ENCODE results near the gene CPNE4. TPM values are rescaled to one million over a fixed set of nuclear protein-coding genes. Genes with fewer than 3 reads are reported as not detected.

Gene CPNE4
- total and polyA plus RNA-seq, 9 of the 15 experiments (the other 6 are each of a cell fraction or from before 2014, with no cell fraction given): not detected

- Histone ChIP-seq H3K79me2 (ENCODE audit: control insufficient read depth, insufficient read depth, low read length) (no peaks in the 10 kb centered on the region), H3K9ac (ENCODE audit: insufficient read depth in 1 of 2, low read depth in 2 of 2, low read length in 2 of 2) (no peak overlapping the region), H3K4me1 (replicated peaks in 1 of 2; ENCODE audit: control insufficient read depth in 2 of 2, insufficient read depth in 2 of 2, low read length in 2 of 2) (no peaks in the 10 kb centered on the region), H3K27ac (ENCODE audit: extremely low read depth, low read depth, low read length) (no peak overlapping the region), H3K9me1 (ENCODE audit: control insufficient read depth, insufficient read depth, low read length) (no peaks in the 10 kb centered on the region), H3K27me3 (ENCODE audit: control insufficient read depth in 2 of 2, insufficient read depth in 2 of 2, low read length in 2 of 2) (no peaks in the 10 kb centered on the region), H4K20me1 (replicated peaks; ENCODE audit: control insufficient read depth, insufficient read depth, low read length) (no peaks in the 10 kb centered on the region), H2AFZ (ENCODE audit: low read depth, low read length) (no peak overlapping the region), H3K4me3 (no peak overlapping the region), H3K36me3 (ENCODE audit: control insufficient read depth, insufficient read depth, low read length) (no peaks in the 10 kb centered on the region), H3K9me3 (replicated peaks; ENCODE audit: control insufficient read depth, insufficient read depth, low read depth, low read length) (no peaks in the 10 kb centered on the region), H3K4me2 (ENCODE audit: insufficient read depth, low read length) (no peak overlapping the region)
- 0% methylated on average over 1 of the region's 1 CpG for WGBS (ENCODE audit: insufficient coverage, low coverage, missing lambda C conversion rate)
- DNase-seq (ENCODE audit: extremely low read depth in 1 of 4, low spot score in 3 of 4) (no peak), FAIRE-seq (no peak), ATAC-seq (no peak)
- in situ Hi-C loops (cut with MboI) (no loop called here), intact Hi-C loops (cut with micrococcal nuclease) (no loop called here)
- BruUV-seq (replicated peaks): no TSS peak
- CTCF ChIA-PET (ENCODE audit: low intra/inter-chr PET ratio): no interaction called here
- POLR2A ChIA-PET: no interaction called here
- TF ChIP-seq, protein P1, sequence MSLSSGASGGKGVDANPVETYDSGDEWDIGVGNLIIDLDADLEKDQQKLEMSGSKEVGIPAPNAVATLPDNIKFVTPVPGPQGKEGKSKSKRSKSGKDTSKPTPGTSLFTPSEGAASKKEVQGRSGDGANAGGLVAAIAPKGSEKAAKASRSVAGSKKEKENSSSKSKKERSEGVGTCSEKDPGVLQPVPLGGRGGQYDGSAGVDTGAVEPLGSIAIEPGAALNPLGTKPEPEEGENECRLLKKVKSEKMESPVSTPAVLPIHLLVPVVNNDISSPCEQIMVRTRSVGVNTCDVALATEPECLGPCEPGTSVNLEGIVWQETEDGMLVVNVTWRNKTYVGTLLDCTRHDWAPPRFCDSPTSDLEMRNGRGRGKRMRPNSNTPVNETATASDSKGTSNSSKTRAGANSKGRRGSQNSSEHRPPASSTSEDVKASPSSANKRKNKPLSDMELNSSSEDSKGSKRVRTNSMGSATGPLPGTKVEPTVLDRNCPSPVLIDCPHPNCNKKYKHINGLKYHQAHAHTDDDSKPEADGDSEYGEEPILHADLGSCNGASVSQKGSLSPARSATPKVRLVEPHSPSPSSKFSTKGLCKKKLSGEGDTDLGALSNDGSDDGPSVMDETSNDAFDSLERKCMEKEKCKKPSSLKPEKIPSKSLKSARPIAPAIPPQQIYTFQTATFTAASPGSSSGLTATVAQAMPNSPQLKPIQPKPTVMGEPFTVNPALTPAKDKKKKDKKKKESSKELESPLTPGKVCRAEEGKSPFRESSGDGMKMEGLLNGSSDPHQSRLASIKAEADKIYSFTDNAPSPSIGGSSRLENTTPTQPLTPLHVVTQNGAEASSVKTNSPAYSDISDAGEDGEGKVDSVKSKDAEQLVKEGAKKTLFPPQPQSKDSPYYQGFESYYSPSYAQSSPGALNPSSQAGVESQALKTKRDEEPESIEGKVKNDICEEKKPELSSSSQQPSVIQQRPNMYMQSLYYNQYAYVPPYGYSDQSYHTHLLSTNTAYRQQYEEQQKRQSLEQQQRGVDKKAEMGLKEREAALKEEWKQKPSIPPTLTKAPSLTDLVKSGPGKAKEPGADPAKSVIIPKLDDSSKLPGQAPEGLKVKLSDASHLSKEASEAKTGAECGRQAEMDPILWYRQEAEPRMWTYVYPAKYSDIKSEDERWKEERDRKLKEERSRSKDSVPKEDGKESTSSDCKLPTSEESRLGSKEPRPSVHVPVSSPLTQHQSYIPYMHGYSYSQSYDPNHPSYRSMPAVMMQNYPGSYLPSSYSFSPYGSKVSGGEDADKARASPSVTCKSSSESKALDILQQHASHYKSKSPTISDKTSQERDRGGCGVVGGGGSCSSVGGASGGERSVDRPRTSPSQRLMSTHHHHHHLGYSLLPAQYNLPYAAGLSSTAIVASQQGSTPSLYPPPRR (CRISPR knock-in tag; IDR thresholded peaks at IDR 0.05; ENCODE audit: borderline replicate concordance): no peak
- TF ChIP-seq ZNF217 (CRISPR knock-in tag; IDR thresholded peaks at IDR 0.05) (no peak), ZNF699 (CRISPR knock-in tag; IDR thresholded peaks at IDR 0.05; ENCODE audit: insufficient replicate concordance) (no peak), ILF3 (IDR thresholded peaks at IDR 0.05; ENCODE audit: borderline replicate concordance) (no peak), BRF2 (IDR thresholded peaks at IDR 0.05; ENCODE audit: borderline replicate concordance, insufficient read depth, insufficient read length) (no peak), GTF2B (IDR thresholded peaks at IDR 0.05; ENCODE audit: extremely low read depth, insufficient read length) (no peak), SREBF1 (IDR thresholded peaks at IDR 0.05; ENCODE audit: borderline replicate concordance, low read depth, low read length) (no peak), ZNF354B (CRISPR knock-in tag; IDR thresholded peaks at IDR 0.05) (no peak), UBTF (IDR thresholded peaks at IDR 0.05; ENCODE audit: borderline replicate concordance in 1 of 2, low read depth in 2 of 2, low read length in 2 of 2) (no peak)
- TF ChIP-seq, protein P2, sequence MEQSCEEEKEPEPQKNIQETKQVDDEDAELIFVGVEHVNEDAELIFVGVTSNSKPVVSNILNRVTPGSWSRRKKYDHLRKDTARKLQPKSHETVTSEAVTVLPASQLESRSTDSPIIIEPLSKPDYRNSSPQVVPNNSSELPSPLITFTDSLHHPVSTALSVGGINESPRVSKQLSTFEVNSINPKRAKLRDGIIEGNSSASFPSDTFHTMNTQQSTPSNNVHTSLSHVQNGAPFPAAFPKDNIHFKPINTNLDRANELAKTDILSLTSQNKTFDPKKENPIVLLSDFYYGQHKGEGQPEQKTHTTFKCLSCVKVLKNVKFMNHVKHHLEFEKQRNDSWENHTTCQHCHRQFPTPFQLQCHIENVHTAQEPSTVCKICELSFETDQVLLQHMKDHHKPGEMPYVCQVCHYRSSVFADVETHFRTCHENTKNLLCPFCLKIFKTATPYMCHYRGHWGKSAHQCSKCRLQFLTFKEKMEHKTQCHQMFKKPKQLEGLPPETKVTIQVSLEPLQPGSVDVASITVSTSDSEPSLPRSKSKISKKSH (CRISPR knock-in tag; IDR thresholded peaks at IDR 0.05): no peak
Measured at GRCh38 chr3:131840156-131840797, 194.5 kb downstream of the CPNE4 start.

All from K562 (cell line).